Osteoblast (primary cell): Measurements from ENCODE around the gene ZBTB2. TPM values are rescaled to one million over a fixed set of nuclear protein-coding genes. Genes with fewer than 3 reads are reported as not detected.

Source experiments
- DNase-seq: peaks from one replicate; pipeline ENCODE4 v3.0.0; 2011; ENCODE audit warnings: low spot score, mixed read lengths; ENCODE audit not compliant: insufficient read length; ENCODE audit errors: missing footprints
- H2AFZ ChIP-seq: 2 replicates; pipeline ENCODE4 v1.6.0; 2011; ENCODE audit warnings: mild to moderate bottlenecking, low read length
- H3K27ac ChIP-seq: 2 replicates; pipeline ENCODE4 v1.5.1; 2011; ENCODE audit warnings: mild to moderate bottlenecking, low read depth, low read length, moderate library complexity
- H3K27me3 ChIP-seq: 2 replicates; pipeline ENCODE4 v1.6.0; 2012; ENCODE audit warnings: mild to moderate bottlenecking, control low read depth, inconsistent platforms, low read length, moderate library complexity; ENCODE audit not compliant: insufficient read depth
- H3K36me3 ChIP-seq: 2 replicates; pipeline ENCODE4 v1.5.1; 2011; ENCODE audit warnings: mild to moderate bottlenecking, low read length, control low read depth, moderate library complexity; ENCODE audit not compliant: insufficient read depth
- H3K4me1 ChIP-seq: 2 replicates; pipeline ENCODE4 v1.5.1; 2011; ENCODE audit warnings: mild to moderate bottlenecking, low read length, control low read depth, moderate library complexity; ENCODE audit not compliant: insufficient read depth
- H3K4me2 ChIP-seq: 2 replicates; pipeline ENCODE4 v1.6.0; 2011; ENCODE audit warnings: mild to moderate bottlenecking, low read length; ENCODE audit not compliant: insufficient read depth
- H3K4me3 ChIP-seq: fragments of 200-600 bp; sonication (generic); 3 replicates; pipeline ENCODE4 v1.5.1; 2012; ENCODE audit warnings: mild to moderate bottlenecking, low read length, inconsistent platforms; ENCODE audit not compliant: insufficient read depth
- H3K79me2 ChIP-seq: 2 replicates; pipeline ENCODE4 v1.6.0; 2012; ENCODE audit warnings: mild to moderate bottlenecking, low read length, control low read depth, inconsistent platforms; ENCODE audit not compliant: insufficient read depth
- H3K9me3 ChIP-seq: 2 replicates; pipeline ENCODE4 v1.5.1; 2011; ENCODE audit warnings: low read depth, low read length, control low read depth
- H4K20me1 ChIP-seq: 2 replicates; pipeline ENCODE4 v1.6.0; 2012; ENCODE audit warnings: mild to moderate bottlenecking, low read length, control low read depth; ENCODE audit not compliant: insufficient read depth
- CTCF ChIP-seq: IDR thresholded peaks from 2 replicates; pipeline ENCODE4 v1.5.1; 2011; ENCODE audit warnings: mild to moderate bottlenecking, low read depth, low read length, moderate library complexity; ENCODE audit errors: extremely low read depth
- total RNA-seq: library from RNA; depleted of rRNA; stranded (reverse); fragments of >200 nt; gene quantifications from 2 replicates; pipeline ENCODE4 v1.2.3, GENCODE V29; 2012

ZBTB2 gene
- total RNA-seq, 1 donor = 8.7 TPM

DNA sequence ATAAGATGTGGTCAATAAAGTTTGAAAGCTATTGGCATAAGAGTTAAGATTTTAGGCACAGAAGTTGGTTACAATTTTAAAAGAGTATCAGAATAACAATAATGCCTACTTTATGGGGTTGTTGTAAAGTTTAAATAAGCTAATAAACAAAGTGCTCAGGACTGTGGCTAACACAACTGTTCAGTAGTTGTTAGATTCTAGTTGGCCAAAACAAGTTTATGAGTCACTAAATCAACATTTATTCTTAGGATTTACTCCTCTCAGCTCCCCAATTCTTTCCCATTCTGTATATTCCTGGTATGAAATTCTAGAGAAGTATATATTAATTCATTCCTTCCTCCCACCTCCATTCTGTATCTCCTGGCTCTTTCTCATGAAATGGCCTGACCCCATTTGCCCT, 46.0 kb upstream of the ZBTB2 start:
- TF ChIP-seq CTCF = no peak
- peaks cover 62% of the 10 kb centered on the region for H3K79me2 ChIP-seq

GRCh38 chr6:151436802-151437201, 45.4 kb upstream of the ZBTB2 start:
- H3K4me2 ChIP-seq = peak overlapping the region; percentile 65
- peak; percentile 47 for DNase-seq
- no peak overlapping the region for H2AFZ ChIP-seq
- H3K9me3 ChIP-seq = no peaks in the 10 kb centered on the region
- H3K79me2 ChIP-seq = peaks cover 59% of the 10 kb centered on the region
- peaks cover 3% of the 10 kb centered on the region for H4K20me1 ChIP-seq
- no peak overlapping the region for H3K4me3 ChIP-seq
- H3K27me3 ChIP-seq = no peaks in the 10 kb centered on the region
- TF ChIP-seq CTCF = no peak
- peak overlapping the region; percentile 95 for H3K27ac ChIP-seq
- peaks cover 15% of the 10 kb centered on the region for H3K36me3 ChIP-seq
- H3K4me1 ChIP-seq = peaks cover 32% of the 10 kb centered on the region

More for the DNA sequence above, 46.0 kb upstream of the ZBTB2 start:
- Histone ChIP-seq H3K9me3 (no peaks in the 10 kb centered on the region), H3K4me3 (no peak overlapping the region), H3K4me1 (peaks cover 37% of the 10 kb centered on the region), H4K20me1 (peaks cover 3% of the 10 kb centered on the region), H3K27ac (peak overlapping the region; percentile 95), H2AFZ (no peak overlapping the region), H3K36me3 (peaks cover 15% of the 10 kb centered on the region), H3K4me2 (peak overlapping the region; percentile 65), H3K27me3 (no peaks in the 10 kb centered on the region)
- no peak for DNase-seq

GRCh38 chr6:151436300-151436699, 44.9 kb upstream of the ZBTB2 start:
- peaks cover 3% of the 10 kb centered on the region for H4K20me1 ChIP-seq
- peak overlapping the region; percentile 95 for H3K27ac ChIP-seq
- DNase-seq = no peak
- peaks cover 55% of the 10 kb centered on the region for H3K79me2 ChIP-seq
- peaks cover 32% of the 10 kb centered on the region for H3K4me1 ChIP-seq
- H3K4me2 ChIP-seq = peak overlapping the region; percentile 65
- peaks cover 16% of the 10 kb centered on the region for H3K36me3 ChIP-seq
- no peaks in the 10 kb centered on the region for H3K9me3 ChIP-seq
- no peak for TF ChIP-seq CTCF
- no peaks in the 10 kb centered on the region for H3K27me3 ChIP-seq
- H2AFZ ChIP-seq = no peak overlapping the region
- peak overlapping the region; percentile 36 for H3K4me3 ChIP-seq

DNA sequence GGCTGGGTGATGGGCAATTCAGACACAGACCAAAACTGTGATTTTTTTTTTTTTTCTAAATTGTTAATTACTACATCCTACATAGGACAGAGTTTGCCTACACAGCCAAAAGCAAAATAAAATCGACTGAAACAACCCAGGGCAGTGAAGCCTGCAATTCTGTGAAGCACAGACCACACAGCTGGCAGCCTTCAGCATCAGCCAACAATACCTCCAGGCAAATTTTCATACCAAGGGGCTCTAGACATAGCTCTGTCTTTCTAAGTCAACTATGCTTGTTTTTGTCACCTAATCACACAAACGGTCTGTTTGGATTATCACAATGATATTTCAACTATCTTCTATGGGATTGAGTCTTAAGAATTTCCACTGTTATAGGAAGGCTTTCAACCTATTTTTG, 43.0 kb upstream of the ZBTB2 start:
- Histone ChIP-seq H3K4me2 (no peak overlapping the region), H3K4me3 (no peak overlapping the region), H3K27ac (peak overlapping the region; percentile 39), H3K27me3 (no peaks in the 10 kb centered on the region), H3K79me2 (peaks cover 42% of the 10 kb centered on the region), H4K20me1 (peaks cover 3% of the 10 kb centered on the region), H2AFZ (no peak overlapping the region), H3K4me1 (peaks cover 23% of the 10 kb centered on the region), H3K9me3 (no peaks in the 10 kb centered on the region), H3K36me3 (peaks cover 35% of the 10 kb centered on the region)
- no peak for TF ChIP-seq CTCF
- DNase-seq = no peak
